ENCODE measurements around the gene ANKRD7. TPM values are rescaled to one million over a fixed set of nuclear protein-coding genes. Genes with fewer than 3 reads are reported as not detected.

The ANKRD7 gene
- total RNA-seq, 4 donors from 2014 or later: 1.4 TPM; not detected in 3

DNA sequence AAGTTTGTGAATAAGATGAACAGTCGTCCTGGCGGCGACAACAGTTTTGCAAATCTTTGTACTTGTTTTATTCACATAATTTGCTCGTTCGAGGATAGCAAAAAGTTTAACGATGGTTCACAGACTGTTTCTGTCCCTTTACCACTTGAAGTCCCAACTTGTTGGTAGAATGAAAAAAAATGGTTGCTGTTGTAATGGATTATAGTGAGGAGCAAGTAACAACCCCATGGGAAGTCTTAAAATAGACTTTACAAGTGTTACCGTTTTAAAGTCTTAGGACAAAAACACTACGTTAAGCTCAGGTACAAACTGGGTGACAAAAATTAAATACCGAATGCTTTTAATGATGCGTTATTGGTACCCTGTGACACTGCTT lies 40.0 kb upstream of the ANKRD7 start:
- TF ChIP-seq CTCF (IDR thresholded peaks at IDR 0.05): no peak
- ATAC-seq (ENCODE audit: low FRiP score): no peak
- DNase-seq (ENCODE audit: low spot score): no peak

GRCh38 chr7:118185163-118185860 lies 39.2 kb upstream of the ANKRD7 start:
- no peak for ATAC-seq (ENCODE audit: low FRiP score)
- TF ChIP-seq CTCF (IDR thresholded peaks at IDR 0.05): no peak
- DNase-seq (ENCODE audit: low spot score): no peak

DNA sequence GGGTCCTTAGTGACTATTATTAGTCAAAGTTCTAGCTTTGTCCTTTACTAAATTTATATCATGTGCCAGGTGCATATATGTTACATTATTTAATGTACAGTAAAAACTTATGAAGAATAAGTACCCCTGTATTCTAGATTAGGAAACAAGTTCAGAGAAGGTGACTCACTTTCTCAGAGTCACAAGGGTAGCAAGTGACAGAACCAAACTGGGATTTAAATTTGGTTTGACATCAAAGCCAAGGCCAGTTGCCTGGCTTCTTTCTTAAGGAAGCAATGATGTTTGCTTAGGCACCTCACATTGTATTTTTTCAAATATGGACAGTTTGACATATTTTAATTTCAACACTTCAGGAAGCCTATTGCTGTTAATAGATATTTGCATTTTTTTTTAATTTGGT lies 38.0 kb upstream of the ANKRD7 start:
- TF ChIP-seq CTCF (IDR thresholded peaks at IDR 0.05): no peak
- no peak for DNase-seq (ENCODE audit: low spot score)
- no peak for ATAC-seq (ENCODE audit: low FRiP score)

DNA sequence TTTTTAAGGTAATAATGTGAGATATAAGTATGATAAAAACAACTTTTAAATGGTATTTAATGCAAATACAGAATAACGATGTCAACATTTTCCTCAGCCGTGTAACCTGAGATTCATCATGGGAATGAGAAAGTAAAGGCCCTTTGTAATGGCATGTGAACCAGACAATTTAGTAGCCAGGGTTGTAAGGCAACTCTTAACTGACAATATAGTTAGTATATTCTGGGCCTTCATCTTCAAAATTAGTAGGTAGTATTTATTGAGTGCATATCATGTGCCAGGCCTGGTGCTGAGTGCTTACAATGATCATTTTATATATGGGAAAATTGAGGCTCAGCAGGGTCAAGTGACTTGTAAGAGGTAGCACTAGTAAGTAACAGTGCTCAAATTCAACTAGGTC lies 29.9 kb upstream of the ANKRD7 start:
- no peak for ATAC-seq (ENCODE audit: low FRiP score)
- TF ChIP-seq CTCF (IDR thresholded peaks at IDR 0.05): no peak
- no peak for DNase-seq (ENCODE audit: low spot score)

GRCh38 chr7:118195837-118196474 lies 28.5 kb upstream of the ANKRD7 start:
- ATAC-seq (ENCODE audit: low FRiP score): peak; percentile 73
- DNase-seq (ENCODE audit: low spot score): peak; percentile 42
- no peak for TF ChIP-seq CTCF (IDR thresholded peaks at IDR 0.05)

DNA sequence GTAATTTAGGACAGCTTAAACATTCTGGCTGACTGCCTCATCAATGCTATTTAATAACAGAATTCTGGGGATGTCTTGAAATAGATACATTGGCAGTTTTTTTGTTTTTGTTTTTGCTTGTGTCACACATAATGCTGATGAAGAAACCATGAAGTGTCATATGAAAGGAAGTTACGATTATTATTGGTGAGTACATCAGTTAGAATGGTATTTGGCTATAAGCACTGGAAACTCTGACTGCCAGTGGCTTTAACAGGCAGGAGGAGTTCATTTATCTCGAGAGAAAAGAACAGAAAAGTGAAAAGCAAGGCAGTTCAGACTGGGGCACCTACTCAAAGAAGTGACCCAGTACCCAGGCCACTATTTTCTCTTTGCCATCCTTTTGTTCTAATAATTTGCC lies 22.4 kb upstream of the ANKRD7 start:
- ATAC-seq (ENCODE audit: low FRiP score): peak; percentile 41
- no peak for TF ChIP-seq CTCF (IDR thresholded peaks at IDR 0.05)
- no peak for DNase-seq (ENCODE audit: low spot score)

Data from omental fat pad (tissue), 4 donors.